Measurements from ENCODE around the gene CCND1. TPM values are rescaled to one million over a fixed set of nuclear protein-coding genes. Genes with fewer than 3 reads are reported as not detected.

Gene CCND1
- total and polyA plus RNA-seq, 10 donors, result 4.3 to 96.6 (median 59.0) TPM

GRCh38 chr11:69648679-69649575 lies 8.0 kb downstream of the CCND1 start:
- Histone ChIP-seq H3K4me3 (no peak overlapping the region), H3K36me3 (peaks cover 0 to 99% (median 37%) of the 10 kb centered on the region in 6 donors), H3K27ac (no peak overlapping the region), H3K9me3 (no peaks in the 10 kb centered on the region), H3K4me1 (peaks cover 9 to 58% (median 24%) of the 10 kb centered on the region in 6 donors), H3K27me3 (replicated peaks in 1 of 7) (peaks cover 0 to 8% (median 0%) of the 10 kb centered on the region in 7 donors)
- intact Hi-C loops (cut with DNase I; ENCODE audit: low total_unique reads), result no loop called here
- WGBS, 5 donors, result 85 to 91% (median 87%) methylated on average over 37 of the region's 37 CpGs
- peak; percentile 73 for DNase-seq
- TF ChIP-seq POLR2AphosphoS5 (IDR thresholded peaks at IDR 0.05) (no peak), POLR2A (IDR thresholded peaks at IDR 0.05) (no peak), CTCF (IDR thresholded peaks at IDR 0.05 in 8 of 11, conservative IDR thresholded peaks at IDR 0.05 in 3 of 11) (no peak)

DNA sequence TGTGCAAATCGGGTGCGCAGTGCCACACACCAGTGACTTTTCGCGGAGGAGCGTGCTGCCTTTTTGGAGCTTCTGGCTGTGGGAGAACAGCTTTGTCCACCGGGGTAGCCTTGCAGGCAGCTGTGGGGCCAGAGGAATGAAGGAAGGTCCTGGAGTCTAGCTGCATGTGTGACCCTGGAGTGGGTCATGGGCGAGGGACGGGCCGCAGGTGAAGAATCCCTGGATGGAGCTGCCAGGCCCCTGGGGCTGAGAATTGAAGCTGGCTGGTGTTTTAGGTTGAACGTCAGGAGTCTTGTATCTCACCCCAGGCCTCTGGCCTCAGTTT lies 8.6 kb downstream of the CCND1 start:
- H3K4me1 ChIP-seq, result peaks cover 5 to 52% (median 19%) of the 10 kb centered on the region in 6 donors
- H3K27ac ChIP-seq, result no peak overlapping the region
- H3K27me3 ChIP-seq (replicated peaks in 1 of 7), result peaks cover 0 to 2% (median 0%) of the 10 kb centered on the region in 7 donors
- peaks cover 0 to 99% (median 40%) of the 10 kb centered on the region in 6 donors for H3K36me3 ChIP-seq
- no peak overlapping the region for H3K4me3 ChIP-seq
- TF ChIP-seq POLR2AphosphoS5 (IDR thresholded peaks at IDR 0.05) (no peak), POLR2A (IDR thresholded peaks at IDR 0.05) (no peak), CTCF (IDR thresholded peaks at IDR 0.05 in 8 of 11, conservative IDR thresholded peaks at IDR 0.05 in 3 of 11) (no peak)
- no peaks in the 10 kb centered on the region for H3K9me3 ChIP-seq
- WGBS, 5 donors, result 89 to 96% (median 94%) methylated on average over 7 to 10 of the region's 10 CpGs
- DNase-seq, result no peak
- intact Hi-C loops (cut with DNase I; ENCODE audit: low total_unique reads), result no loop called here

DNA sequence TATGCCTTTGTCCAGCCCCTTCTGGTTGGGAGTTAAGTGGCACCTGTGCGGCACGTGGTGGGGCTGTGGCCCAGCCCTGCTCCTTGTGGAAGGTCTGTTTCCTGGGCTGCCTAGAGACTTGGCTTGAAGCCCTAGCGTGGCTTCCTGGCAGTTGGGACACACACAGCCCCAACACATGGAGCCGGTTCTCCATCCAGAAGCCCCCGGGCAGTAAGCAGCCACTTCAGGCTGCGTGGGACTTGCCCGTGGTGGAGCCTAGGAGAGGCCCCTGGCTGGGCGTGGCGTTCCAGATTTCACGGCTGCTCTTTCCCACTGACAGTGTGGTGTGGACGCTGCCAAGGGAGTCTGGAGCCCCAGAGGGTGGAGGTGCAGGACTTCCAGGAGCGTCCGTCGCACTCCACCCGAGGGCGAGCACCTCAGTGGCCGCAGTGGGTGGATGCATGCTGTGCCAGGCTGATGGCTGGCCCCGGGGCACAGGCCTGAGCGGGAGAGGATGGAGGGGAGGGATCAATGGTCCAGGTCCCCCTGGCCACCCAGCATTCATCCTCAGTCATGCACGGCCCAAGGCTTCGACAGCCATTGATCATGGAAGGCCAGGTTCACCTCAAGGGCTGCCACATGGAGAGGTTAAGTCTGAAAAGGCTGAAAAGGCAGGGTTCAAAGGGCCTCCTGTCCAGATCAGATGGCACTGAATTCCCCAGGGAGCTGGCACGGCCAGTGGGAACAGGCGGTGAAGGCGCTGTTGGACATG lies 9.3 kb downstream of the CCND1 start:
- H3K27ac ChIP-seq, result no peak overlapping the region
- no peaks in the 10 kb centered on the region for H3K27me3 ChIP-seq (replicated peaks in 1 of 7)
- intact Hi-C loops (cut with DNase I; ENCODE audit: low total_unique reads), result no loop called here
- H3K4me1 ChIP-seq, result peaks cover 5 to 45% (median 15%) of the 10 kb centered on the region in 6 donors
- H3K4me3 ChIP-seq, result no peak overlapping the region
- DNase-seq, result peak; percentile 59
- whole genome bisulfite sequencing, 5 donors, result 69 to 80% (median 73%) methylated on average over 7 to 24 of the region's 24 CpGs
- H3K9me3 ChIP-seq, result no peaks in the 10 kb centered on the region
- H3K36me3 ChIP-seq, result peaks cover 0 to 92% (median 41%) of the 10 kb centered on the region in 6 donors
- TF ChIP-seq CTCF (IDR thresholded peaks at IDR 0.05 in 8 of 11, conservative IDR thresholded peaks at IDR 0.05 in 3 of 11), result no peak
- TF ChIP-seq POLR2A (IDR thresholded peaks at IDR 0.05), result no peak
- TF ChIP-seq POLR2AphosphoS5 (IDR thresholded peaks at IDR 0.05), result no peak
